ENCODE results near the gene SFRP4. TPM values are rescaled to one million over a fixed set of nuclear protein-coding genes. Genes with fewer than 3 reads are reported as not detected.

Gene SFRP4
- total RNA-seq, 1 donor from 2014 or later = 0.25 TPM

- no peak overlapping the region for H3K27ac Mint-ChIP-seq (ENCODE audit: unreplicated experiment)
- no peak for TF ChIP-seq CTCF (IDR thresholded peaks at IDR 0.05)
- H3K4me1 Mint-ChIP-seq (ENCODE audit: low read depth) = peaks cover 11% of the 10 kb centered on the region
- H3K27me3 Mint-ChIP-seq (ENCODE audit: low read depth) = no peaks in the 10 kb centered on the region
- DNase-seq (ENCODE audit: low spot score) = no peak
- peaks cover 5% of the 10 kb centered on the region for H3K9me3 Mint-ChIP-seq (ENCODE audit: low read depth)
- no peaks in the 10 kb centered on the region for H3K36me3 Mint-ChIP-seq (ENCODE audit: low read depth)
- no peak overlapping the region for H3K4me3 Mint-ChIP-seq (ENCODE audit: unreplicated experiment)
Measured at GRCh38 chr7:37944737-37945054, 28.1 kb upstream of the SFRP4 start.

DNA sequence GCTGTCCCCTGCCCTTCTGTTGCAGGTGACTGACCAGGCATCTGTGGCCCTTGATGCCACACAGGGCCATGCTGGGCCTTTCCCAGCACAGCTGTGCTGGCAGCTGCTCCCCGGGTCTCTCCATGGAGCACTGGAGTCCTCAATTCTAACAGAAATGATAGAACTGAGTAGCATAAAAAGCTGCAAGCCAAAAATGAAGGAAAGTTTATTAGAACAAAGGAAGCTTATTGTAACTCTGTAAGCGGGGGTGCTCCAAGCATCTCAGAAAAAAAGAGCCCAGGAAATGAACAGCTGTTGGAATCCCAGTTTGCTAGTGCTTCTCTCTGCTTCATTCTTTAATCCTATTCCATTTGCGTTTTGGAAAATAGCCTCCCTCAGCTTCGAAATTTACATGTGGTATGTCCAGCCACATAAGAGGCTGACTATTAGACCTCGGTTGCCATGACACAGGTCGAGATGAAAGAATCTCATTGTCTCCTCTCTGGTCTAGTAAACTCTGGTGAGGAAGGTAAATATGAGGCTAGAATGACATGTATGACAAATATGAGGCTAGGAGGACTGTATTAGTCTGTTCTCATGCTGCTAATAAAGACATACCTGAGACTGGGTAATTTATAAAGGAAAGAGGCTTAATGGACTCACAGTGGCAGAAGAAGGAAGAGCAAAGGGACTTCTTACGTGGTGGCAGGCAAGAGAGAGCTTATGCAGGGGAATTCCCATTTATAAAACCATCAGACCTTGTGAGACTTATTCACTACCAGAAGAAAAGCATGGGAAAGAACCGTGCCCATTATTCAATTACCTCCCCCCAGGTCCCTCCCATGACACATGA, 27.5 kb upstream of the SFRP4 start:
- peaks cover 11% of the 10 kb centered on the region for H3K4me1 Mint-ChIP-seq (ENCODE audit: low read depth)
- peaks cover 5% of the 10 kb centered on the region for H3K9me3 Mint-ChIP-seq (ENCODE audit: low read depth)
- no peaks in the 10 kb centered on the region for H3K36me3 Mint-ChIP-seq (ENCODE audit: low read depth)
- no peak overlapping the region for H3K4me3 Mint-ChIP-seq (ENCODE audit: unreplicated experiment)
- H3K27ac Mint-ChIP-seq (ENCODE audit: unreplicated experiment) = no peak overlapping the region
- no peak for TF ChIP-seq CTCF (IDR thresholded peaks at IDR 0.05)
- no peaks in the 10 kb centered on the region for H3K27me3 Mint-ChIP-seq (ENCODE audit: low read depth)
- DNase-seq (ENCODE audit: low spot score) = no peak

GRCh38 chr7:37942934-37943610, 26.5 kb upstream of the SFRP4 start:
- Mint-ChIP-seq H3K36me3 (ENCODE audit: low read depth) (no peaks in the 10 kb centered on the region), H3K9me3 (ENCODE audit: low read depth) (peaks cover 5% of the 10 kb centered on the region), H3K4me1 (ENCODE audit: low read depth) (peaks cover 11% of the 10 kb centered on the region), H3K27ac (ENCODE audit: unreplicated experiment) (no peak overlapping the region), H3K27me3 (ENCODE audit: low read depth) (no peaks in the 10 kb centered on the region), H3K4me3 (ENCODE audit: unreplicated experiment) (no peak overlapping the region)
- no peak for DNase-seq (ENCODE audit: low spot score)
- TF ChIP-seq CTCF (IDR thresholded peaks at IDR 0.05) = no peak

DNA sequence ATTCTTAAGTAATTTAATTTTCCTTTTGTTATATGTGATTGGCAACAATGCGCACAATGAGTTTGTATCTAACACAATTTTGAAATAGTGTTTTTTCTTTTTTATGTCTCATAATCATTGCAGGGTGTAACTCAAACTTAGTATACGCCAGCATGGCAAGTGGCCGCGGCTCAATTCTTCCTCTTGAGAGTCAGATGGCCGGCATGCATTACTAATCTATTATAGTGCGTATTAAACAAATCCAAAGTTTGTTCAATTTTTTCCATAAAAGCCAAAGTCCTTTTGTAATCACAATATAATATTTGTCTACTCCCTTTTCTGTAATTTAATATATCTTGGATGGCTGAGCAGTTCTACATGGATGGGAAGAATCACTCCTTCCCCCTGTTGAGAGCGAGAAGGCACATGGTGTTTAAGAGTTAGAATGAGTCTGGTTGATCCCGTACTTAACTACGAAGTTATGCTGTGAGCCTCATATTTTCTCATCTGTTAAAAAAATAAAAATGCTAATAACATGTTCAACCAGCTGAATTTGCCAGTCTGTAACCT, 16.5 kb upstream of the SFRP4 start:
- H3K4me1 Mint-ChIP-seq (ENCODE audit: low read depth) = peaks cover 16% of the 10 kb centered on the region

More for the DNA sequence above, 16.5 kb upstream of the SFRP4 start:
- DNase-seq (ENCODE audit: low spot score) = no peak
- no peak overlapping the region for H3K27ac Mint-ChIP-seq (ENCODE audit: unreplicated experiment)
- TF ChIP-seq CTCF (IDR thresholded peaks at IDR 0.05) = no peak
- no peaks in the 10 kb centered on the region for H3K27me3 Mint-ChIP-seq (ENCODE audit: low read depth)
- peaks cover 4% of the 10 kb centered on the region for H3K36me3 Mint-ChIP-seq (ENCODE audit: low read depth)
- no peak overlapping the region for H3K4me3 Mint-ChIP-seq (ENCODE audit: unreplicated experiment)
- peaks cover 11% of the 10 kb centered on the region for H3K9me3 Mint-ChIP-seq (ENCODE audit: low read depth)
